ENCODE results near the gene DCUN1D2. TPM values are rescaled to one million over a fixed set of nuclear protein-coding genes. Genes with fewer than 3 reads are reported as not detected.

Gene DCUN1D2
- total and polyA plus RNA-seq, 10 of the 15 experiments (the other 5 are each of a cell fraction or from before 2014, with no cell fraction given), result 2.5 to 23.6 (median 9.3) TPM

GRCh38 chr13:113490496-113491417 lies at the start of gene DCUN1D2 (continued):
- peak; percentile 40; the same call in 1 of the 2 replicates for TF ChIP-seq SPI1 (IDR thresholded peaks at IDR 0.05; ENCODE audit: borderline replicate concordance, insufficient read depth, low read depth, low read length)
- no peak for TF ChIP-seq CHD1 (IDR thresholded peaks at IDR 0.05; ENCODE audit: low read depth, low read length)
- TF ChIP-seq LARP7 (IDR thresholded peaks at IDR 0.05), result peak; percentile 95
- no peak for TF ChIP-seq SMC3 (IDR thresholded peaks at IDR 0.05; ENCODE audit: borderline replicate concordance, low read length)
- no peak for TF ChIP-seq ATF3 (IDR thresholded peaks at IDR 0.05; ENCODE audit: borderline replicate concordance, extremely low read depth, low read depth, low read length)
- TF ChIP-seq TCF7 (IDR thresholded peaks at IDR 0.05; ENCODE audit: borderline replicate concordance), result no peak
- no peak; a peak in 1 of 4 replicates for TF ChIP-seq ETV6 (conservative IDR thresholded peaks at IDR 0.05 in 1 of 2, IDR thresholded peaks at IDR 0.05 in 1 of 2; ENCODE audit: borderline replicate concordance in 1 of 2, low read depth in 1 of 2)
- TF ChIP-seq RELB (IDR thresholded peaks at IDR 0.05; ENCODE audit: low read depth), result peak; percentile 40; the same call in 1 of the 2 replicates
- peak; percentile 54 for TF ChIP-seq NRF1 (conservative IDR thresholded peaks at IDR 0.05; ENCODE audit: low read depth, low read length)
- TF ChIP-seq PRDM15 (CRISPR knock-in tag; IDR thresholded peaks at IDR 0.05), result no peak
- TF ChIP-seq CREM (IDR thresholded peaks at IDR 0.05; ENCODE audit: low read depth), result no peak
- TF ChIP-seq MTA3 (IDR thresholded peaks at IDR 0.05; ENCODE audit: borderline replicate concordance, low read length), result no peak
- peak; percentile 100 for TF ChIP-seq GATAD2B (conservative IDR thresholded peaks at IDR 0.05; ENCODE audit: low read depth)
- TF ChIP-seq SRF (IDR thresholded peaks at IDR 0.05; ENCODE audit: low read depth in 2 of 2, low read length in 2 of 2), result no peak
- TF ChIP-seq NBN (IDR thresholded peaks at IDR 0.05), result no peak
- TF ChIP-seq RB1 (IDR thresholded peaks at IDR 0.05; ENCODE audit: borderline replicate concordance), result peak; percentile 90; the same call in 1 of the 2 replicates
- no peak for TF ChIP-seq YBX1 (IDR thresholded peaks at IDR 0.05)
- no peak for TF ChIP-seq E2F8 (IDR thresholded peaks at IDR 0.05; ENCODE audit: low read depth, partially characterized antibody)
